ENCODE measurements around the gene KRTAP9-4.

- TF ChIP-seq POLR2A (IDR thresholded peaks at IDR 0.05; ENCODE audit: low read depth, low read length) (no peak), POLR2AphosphoS5 (IDR thresholded peaks at IDR 0.05; ENCODE audit: low read depth, low read length) (no peak)
Measured at GRCh38 chr17:41287050-41287449, 37.6 kb downstream of the KRTAP9-4 start.
